Vagina (tissue), 2 donors: ENCODE measurements around the gene MYL12A. TPM values are rescaled to one million over a fixed set of nuclear protein-coding genes. Genes with fewer than 3 reads are reported as not detected.

ENCODE experiments used
- DNase-seq, 2 donors: peaks; one replicate each; pipeline ENCODE4 v3.0.0-alpha.2; 2017; ENCODE audit errors: extremely low spot score in 2 of 2
- H3K27ac ChIP-seq: fragments of 200-600 bp; sonication (generic); one replicate; pipeline ENCODE4 v1.5.1; 2019
- H3K27me3 ChIP-seq: fragments of 200-600 bp; sonication (generic); one replicate; pipeline ENCODE4 v1.5.1; 2019
- H3K36me3 ChIP-seq, 2 donors: fragments of 200-600 bp; sonication (generic); one replicate each; pipeline ENCODE4 v1.5.1; 2017 to 2019
- H3K4me1 ChIP-seq: fragments of 200-600 bp; sonication (generic); one replicate; pipeline ENCODE4 v1.5.1; 2019
- H3K4me3 ChIP-seq, 2 donors: fragments of 200-600 bp; sonication (generic); 1 replicate in 1 of 2; 2 replicates in 1 of 2; pipeline ENCODE4 v1.5.1; 2016 to 2019
- H3K9me3 ChIP-seq: fragments of 200-600 bp; sonication (generic); one replicate; pipeline ENCODE4 v1.5.1; 2019
- POLR2A ChIP-seq, 2 donors: fragments of 450-650 bp; IDR thresholded peaks; one replicate each; pipeline ENCODE4 v1.6.1; 2017; ENCODE audit warnings: antibody characterized with exemption in 2 of 2, mild to moderate bottlenecking in 2 of 2, moderate library complexity in 2 of 2
- POLR2AphosphoS5 ChIP-seq, 2 donors: sonication (generic); formaldehyde crosslinking; IDR thresholded peaks; one replicate each; pipeline ENCODE4 v1.9.0; 2017; ENCODE audit warnings: antibody characterized with exemption in 2 of 2, mild to moderate bottlenecking in 2 of 2, low read depth in 1 of 2; ENCODE audit not compliant: insufficient read depth in 1 of 2
- intact Hi-C: fragments of 100-400 bp; cut with DNase I; formaldehyde crosslinking; loops from one replicate; pipeline ENCODE4 v1.15.1; 2023
- total RNA-seq: library from RNA; depleted of rRNA; stranded (reverse); fragments of >200 nt; gene quantifications from one replicate; pipeline ENCODE4 v1.2.3, GENCODE V29; 2016
- TF ChIP-seq, protein P1 (sequence below), 3 experiments: fragments of 450-650 bp in 2 of 3; fragments of 200-600 bp in 1 of 3; sonication (generic) in 1 of 3; IDR thresholded peaks; one replicate each; pipeline ENCODE4 v1.5.1; 2017 to 2019; ENCODE audit warnings: antibody characterized with exemption in 3 of 3, mild to moderate bottlenecking in 2 of 3, moderate library complexity in 2 of 3

The MYL12A gene
- total RNA-seq, 1 donor from 2014 or later = 193 TPM

GRCh38 chr18:3266062-3266608, 18.5 kb downstream of the MYL12A start:
- no peak for DNase-seq
- H3K36me3 ChIP-seq = no peaks in the 10 kb centered on the region
- H3K9me3 ChIP-seq = no peaks in the 10 kb centered on the region
- peaks cover 81% of the 10 kb centered on the region for H3K4me1 ChIP-seq
- no peaks in the 10 kb centered on the region for H3K27me3 ChIP-seq
- intact Hi-C loops = no loop called here
- no peak for TF ChIP-seq POLR2AphosphoS5 (IDR thresholded peaks at IDR 0.05; ENCODE audit: insufficient read depth in 1 of 2, low read depth in 1 of 2)
- TF ChIP-seq, protein P1, sequence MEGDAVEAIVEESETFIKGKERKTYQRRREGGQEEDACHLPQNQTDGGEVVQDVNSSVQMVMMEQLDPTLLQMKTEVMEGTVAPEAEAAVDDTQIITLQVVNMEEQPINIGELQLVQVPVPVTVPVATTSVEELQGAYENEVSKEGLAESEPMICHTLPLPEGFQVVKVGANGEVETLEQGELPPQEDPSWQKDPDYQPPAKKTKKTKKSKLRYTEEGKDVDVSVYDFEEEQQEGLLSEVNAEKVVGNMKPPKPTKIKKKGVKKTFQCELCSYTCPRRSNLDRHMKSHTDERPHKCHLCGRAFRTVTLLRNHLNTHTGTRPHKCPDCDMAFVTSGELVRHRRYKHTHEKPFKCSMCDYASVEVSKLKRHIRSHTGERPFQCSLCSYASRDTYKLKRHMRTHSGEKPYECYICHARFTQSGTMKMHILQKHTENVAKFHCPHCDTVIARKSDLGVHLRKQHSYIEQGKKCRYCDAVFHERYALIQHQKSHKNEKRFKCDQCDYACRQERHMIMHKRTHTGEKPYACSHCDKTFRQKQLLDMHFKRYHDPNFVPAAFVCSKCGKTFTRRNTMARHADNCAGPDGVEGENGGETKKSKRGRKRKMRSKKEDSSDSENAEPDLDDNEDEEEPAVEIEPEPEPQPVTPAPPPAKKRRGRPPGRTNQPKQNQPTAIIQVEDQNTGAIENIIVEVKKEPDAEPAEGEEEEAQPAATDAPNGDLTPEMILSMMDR (IDR thresholded peaks at IDR 0.05) = no peak
- TF ChIP-seq POLR2A (IDR thresholded peaks at IDR 0.05) = no peak
- no peak overlapping the region for H3K27ac ChIP-seq
- H3K4me3 ChIP-seq = no peak overlapping the region

DNA sequence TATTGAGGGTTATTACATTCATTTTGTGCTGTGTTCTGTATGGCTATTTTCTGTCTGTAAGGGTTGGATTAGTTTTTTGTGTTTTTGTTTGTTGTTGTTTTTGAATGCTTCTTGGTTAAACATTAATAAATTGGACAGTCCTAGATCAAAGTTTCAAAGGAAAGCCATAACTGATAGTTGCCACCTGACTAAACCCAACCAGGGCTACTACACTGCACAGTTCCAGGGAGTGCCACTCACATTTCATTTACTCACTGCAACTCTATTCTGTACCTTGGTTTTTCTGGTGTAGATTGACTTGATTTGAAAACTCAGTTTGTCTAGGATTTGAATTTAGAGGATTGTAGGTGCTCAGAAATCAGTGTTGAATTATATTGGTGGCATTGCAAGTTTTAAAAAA, 20.7 kb downstream of the MYL12A start:
- Histone ChIP-seq H3K4me3 (no peak overlapping the region), H3K9me3 (no peaks in the 10 kb centered on the region), H3K36me3 (peaks cover 0 to 10% of the 10 kb centered on the region in 2 donors), H3K4me1 (peaks cover 90% of the 10 kb centered on the region), H3K27ac (no peak overlapping the region), H3K27me3 (no peaks in the 10 kb centered on the region)
- no peak for DNase-seq
- intact Hi-C loops = no loop called here
- TF ChIP-seq, protein P1 (IDR thresholded peaks at IDR 0.05) = no peak
- TF ChIP-seq POLR2A (IDR thresholded peaks at IDR 0.05) (no peak), POLR2AphosphoS5 (IDR thresholded peaks at IDR 0.05; ENCODE audit: insufficient read depth in 1 of 2, low read depth in 1 of 2) (no peak)

DNA sequence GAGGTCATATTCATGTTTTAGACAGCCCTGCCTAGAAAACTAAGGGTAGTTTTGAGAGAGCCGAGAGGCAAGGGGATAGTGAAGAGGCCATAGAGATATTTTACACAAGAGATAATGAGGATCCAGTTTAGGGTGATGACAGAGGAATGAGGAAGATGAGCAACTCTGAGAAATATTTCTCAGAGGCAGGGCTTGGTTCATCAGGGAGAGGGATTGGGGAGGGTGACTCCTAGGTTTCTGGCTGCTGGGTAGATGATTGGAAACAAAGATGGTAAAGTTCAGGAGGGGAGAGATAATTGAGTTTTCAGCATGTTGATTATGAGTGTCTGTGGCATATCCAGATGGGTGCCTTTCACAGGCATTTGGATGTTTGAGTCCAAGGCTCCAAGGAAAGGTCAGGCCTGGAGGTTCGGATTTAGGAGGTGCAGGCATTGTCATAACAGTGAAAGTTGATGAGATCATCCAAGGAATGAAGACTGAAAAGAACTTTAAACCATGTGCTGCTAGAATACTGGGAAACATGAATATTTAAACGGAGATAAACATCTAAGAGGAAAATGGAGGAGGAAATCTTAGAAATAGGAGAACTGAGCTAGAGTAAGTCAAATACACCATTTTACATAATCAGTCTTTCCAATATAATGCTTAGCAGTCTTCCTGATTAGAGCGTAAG, 21.8 kb downstream of the MYL12A start:
- H3K4me3 ChIP-seq = no peak overlapping the region
- H3K27ac ChIP-seq = no peak overlapping the region
- H3K9me3 ChIP-seq = no peaks in the 10 kb centered on the region
- no peak for DNase-seq
- TF ChIP-seq, protein P1 (IDR thresholded peaks at IDR 0.05) = no peak
- TF ChIP-seq POLR2AphosphoS5 (IDR thresholded peaks at IDR 0.05; ENCODE audit: insufficient read depth in 1 of 2, low read depth in 1 of 2) (no peak), POLR2A (IDR thresholded peaks at IDR 0.05) (no peak)
- H3K4me1 ChIP-seq = peaks cover 79% of the 10 kb centered on the region
- intact Hi-C loops = no loop called here
- H3K27me3 ChIP-seq = no peaks in the 10 kb centered on the region
- H3K36me3 ChIP-seq = peaks cover 0 to 14% of the 10 kb centered on the region in 2 donors

DNA sequence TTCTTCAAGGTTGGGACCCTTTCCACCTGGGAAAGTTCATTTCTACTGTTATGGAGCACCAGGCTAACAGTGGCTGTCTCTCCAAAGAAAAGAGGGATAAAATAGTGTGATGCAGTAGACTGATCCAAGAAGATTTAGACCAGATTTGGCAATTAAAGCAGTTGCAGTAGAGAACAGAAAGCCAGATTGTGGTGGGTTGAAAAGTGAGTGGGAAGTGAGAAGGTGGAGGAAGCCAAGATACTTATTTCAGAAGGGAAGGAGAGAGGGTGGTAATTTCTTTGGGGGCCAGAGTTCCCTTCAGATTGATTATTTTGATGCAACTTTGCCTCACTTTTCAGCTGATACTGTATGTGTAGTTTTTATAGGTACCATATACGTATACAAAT, 22.3 kb downstream of the MYL12A start:
- H3K27ac ChIP-seq = no peak overlapping the region

More for the DNA sequence above, 22.3 kb downstream of the MYL12A start:
- H3K27me3 ChIP-seq = no peaks in the 10 kb centered on the region
- H3K36me3 ChIP-seq = peaks cover 0 to 17% of the 10 kb centered on the region in 2 donors
- H3K4me3 ChIP-seq = no peak overlapping the region
- DNase-seq = no peak
- no peaks in the 10 kb centered on the region for H3K9me3 ChIP-seq
- TF ChIP-seq, protein P1 (IDR thresholded peaks at IDR 0.05) = no peak
- TF ChIP-seq POLR2A (IDR thresholded peaks at IDR 0.05) (no peak), POLR2AphosphoS5 (IDR thresholded peaks at IDR 0.05; ENCODE audit: insufficient read depth in 1 of 2, low read depth in 1 of 2) (no peak)
- peaks cover 74% of the 10 kb centered on the region for H3K4me1 ChIP-seq
- intact Hi-C loops = no loop called here
